SU-DHL-6 (cell line): ENCODE results near the gene HOXC10.

Experiments used
- CTCF ChIP-seq: fragments of 200-600 bp; sonication (generic); IDR thresholded peaks from one replicate; pipeline ENCODE4 v1.5.1; 2017; ENCODE audit warnings: antibody characterized with exemption, mild to moderate bottlenecking, low read length, moderate library complexity; ENCODE audit not compliant: insufficient read depth, poor library complexity, severe bottlenecking
- EZH2phosphoT487 ChIP-seq: fragments of 200-600 bp; sonication (generic), shearing (Covaris generic); conservative IDR thresholded peaks from 2 replicates; pipeline ENCODE4 v1.6.1; 2018; ENCODE audit warnings: mild to moderate bottlenecking, antibody characterized with exemption, low read length, moderate library complexity, mixed read lengths

GRCh38 chr12:54029529-54030441 lies 44.8 kb downstream of the HOXC10 start:
- TF ChIP-seq CTCF (no peak), EZH2phosphoT487 (no peak)
